ENCODE results near the gene CMKLR1. TPM values are rescaled to one million over a fixed set of nuclear protein-coding genes. Genes with fewer than 3 reads are reported as not detected.
A peak's percentile ranks its signal among the peaks of the same experiment; 100 is the strongest.

The CMKLR1 gene
- total and polyA plus RNA-seq, 9 donors, result 1.4 to 28.3 (median 3.1) TPM

GRCh38 chr12:108315486-108316105, 23.5 kb downstream of the CMKLR1 start:
- Histone ChIP-seq H3K4me1 (ENCODE audit: insufficient read depth) (no peaks in the 10 kb centered on the region), H3K27me3 (no peaks in the 10 kb centered on the region), H3K9me3 (no peaks in the 10 kb centered on the region), H3K27ac (no peak overlapping the region), H3K4me3 (no peak overlapping the region), H3K36me3 (no peaks in the 10 kb centered on the region)
- 73 to 86% (median 85%) methylated on average over 4 of the region's 4 CpGs for WGBS, 3 donors
- intact Hi-C loops (cut with DNase I), result no loop called here
- TF ChIP-seq EP300 (IDR thresholded peaks at IDR 0.05) (no peak), CTCF (IDR thresholded peaks at IDR 0.05) (no peak), POLR2A (IDR thresholded peaks at IDR 0.05) (no peak)
- DNase-seq, result no peak

- no peak for DNase-seq
- intact Hi-C loops (cut with DNase I), result no loop called here
- Histone ChIP-seq H3K4me1 (ENCODE audit: insufficient read depth) (no peaks in the 10 kb centered on the region), H3K36me3 (no peaks in the 10 kb centered on the region), H3K4me3 (no peak overlapping the region), H3K27ac (no peak overlapping the region), H3K27me3 (no peaks in the 10 kb centered on the region), H3K9me3 (no peaks in the 10 kb centered on the region)
- 26 to 34% (median 32%) methylated on average over 7 of the region's 7 CpGs for WGBS, 3 donors
- TF ChIP-seq EP300 (IDR thresholded peaks at IDR 0.05) (no peak), CTCF (IDR thresholded peaks at IDR 0.05) (no peak), POLR2A (IDR thresholded peaks at IDR 0.05) (no peak)
Observed at GRCh38 chr12:108313606-108314351, 25.3 kb downstream of the CMKLR1 start.

- no peak overlapping the region for H3K27ac ChIP-seq
- DNase-seq, result no peak
- 56 to 68% (median 60%) methylated on average over 3 of the region's 3 CpGs for WGBS, 3 donors
- H3K4me1 ChIP-seq (ENCODE audit: insufficient read depth), result no peaks in the 10 kb centered on the region
- no peak for TF ChIP-seq CTCF (IDR thresholded peaks at IDR 0.05)
- no peak for TF ChIP-seq EP300 (IDR thresholded peaks at IDR 0.05)
- no peak for TF ChIP-seq POLR2A (IDR thresholded peaks at IDR 0.05)
- no peaks in the 10 kb centered on the region for H3K27me3 ChIP-seq
- intact Hi-C loops (cut with DNase I), result no loop called here
- no peaks in the 10 kb centered on the region for H3K9me3 ChIP-seq
- no peaks in the 10 kb centered on the region for H3K36me3 ChIP-seq
- no peak overlapping the region for H3K4me3 ChIP-seq
Observed at GRCh38 chr12:108313241-108313605, 25.9 kb downstream of the CMKLR1 start.

- Histone ChIP-seq H3K27ac (no peak overlapping the region), H3K4me1 (ENCODE audit: insufficient read depth) (no peaks in the 10 kb centered on the region), H3K27me3 (no peaks in the 10 kb centered on the region), H3K9me3 (no peaks in the 10 kb centered on the region), H3K4me3 (no peak overlapping the region), H3K36me3 (no peaks in the 10 kb centered on the region)
- TF ChIP-seq CTCF (IDR thresholded peaks at IDR 0.05), result no peak
- no peak for TF ChIP-seq POLR2A (IDR thresholded peaks at IDR 0.05)
- no peak for TF ChIP-seq EP300 (IDR thresholded peaks at IDR 0.05)
- peak in 2 of 5 donors; percentile 36 to 48 for DNase-seq
- intact Hi-C loops (cut with DNase I), result no loop called here
- WGBS, 3 donors, result 49 to 53% (median 53%) methylated on average over 5 of the region's 5 CpGs
Observed at GRCh38 chr12:108312693-108313189, 26.4 kb downstream of the CMKLR1 start.
